Measurements from ENCODE around the gene PPM1E.

Gene PPM1E

DNA sequence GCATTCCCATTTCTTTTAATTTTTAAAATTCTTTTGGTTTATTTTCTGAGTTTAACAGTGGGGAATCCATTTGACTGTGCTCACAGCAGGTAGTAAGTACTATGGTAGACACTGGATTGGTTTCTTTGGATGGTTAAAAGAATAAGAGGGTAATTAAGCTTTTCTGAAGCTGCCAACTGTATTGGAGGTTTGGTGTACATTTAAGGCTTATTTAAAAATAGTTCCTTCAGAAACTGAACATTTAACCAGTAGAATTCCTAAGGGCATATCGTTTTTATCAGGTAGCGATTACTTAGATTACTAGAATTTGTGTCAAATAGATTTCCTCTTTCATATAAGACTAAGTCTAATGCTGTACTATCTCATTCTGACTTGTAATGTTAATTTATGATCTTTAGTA is 162.4 kb downstream of the PPM1E start:
- H3K4me2 ChIP-seq (ENCODE audit: low read length) = no peak overlapping the region
- H3K4me3 ChIP-seq (ENCODE audit: low read length) = no peak overlapping the region
- no peaks in the 10 kb centered on the region for H3K9me3 ChIP-seq (ENCODE audit: control insufficient read depth, insufficient read depth, low read length)

DNA sequence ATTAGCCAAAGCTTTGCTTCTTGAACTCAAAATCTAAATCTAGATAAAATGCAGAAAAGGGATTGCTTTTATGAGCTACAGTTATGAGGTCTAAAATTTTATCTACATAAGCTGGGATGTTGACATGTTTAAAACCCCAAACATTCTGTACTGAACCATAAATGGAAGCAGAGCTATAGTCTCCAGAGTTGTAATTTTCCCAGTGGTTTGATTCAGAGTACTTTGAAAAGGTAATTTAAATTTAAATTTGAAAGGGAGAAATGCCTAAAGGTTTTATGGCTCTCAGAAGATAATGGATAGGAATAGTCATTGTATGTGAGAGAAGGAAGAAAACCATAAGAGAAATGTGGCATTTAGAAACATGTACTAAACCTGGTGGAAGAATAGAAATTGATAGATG is 163.2 kb downstream of the PPM1E start:
- no peak overlapping the region for H3K4me3 ChIP-seq (ENCODE audit: low read length)
- H3F3A ChIP-seq (ENCODE audit: control insufficient read depth, insufficient read depth) = no peaks in the 10 kb centered on the region
- H3K9me3 ChIP-seq (ENCODE audit: control insufficient read depth, insufficient read depth, low read length) = no peaks in the 10 kb centered on the region
- no peaks in the 10 kb centered on the region for H3K9me2 ChIP-seq (replicated peaks; ENCODE audit: control insufficient read depth, low read length)
- H4K20me1 ChIP-seq (ENCODE audit: control insufficient read depth, insufficient read depth, low read depth, low read length) = no peaks in the 10 kb centered on the region
- H3K79me2 ChIP-seq (ENCODE audit: control insufficient read depth, low read length) = peaks cover 60% of the 10 kb centered on the region
- no peak overlapping the region for H3K4me2 ChIP-seq (ENCODE audit: low read length)
- TF ChIP-seq EZH2phosphoT487 (IDR thresholded peaks at IDR 0.05; ENCODE audit: borderline replicate concordance, low read length) = no peak
- TF ChIP-seq, protein P1, sequence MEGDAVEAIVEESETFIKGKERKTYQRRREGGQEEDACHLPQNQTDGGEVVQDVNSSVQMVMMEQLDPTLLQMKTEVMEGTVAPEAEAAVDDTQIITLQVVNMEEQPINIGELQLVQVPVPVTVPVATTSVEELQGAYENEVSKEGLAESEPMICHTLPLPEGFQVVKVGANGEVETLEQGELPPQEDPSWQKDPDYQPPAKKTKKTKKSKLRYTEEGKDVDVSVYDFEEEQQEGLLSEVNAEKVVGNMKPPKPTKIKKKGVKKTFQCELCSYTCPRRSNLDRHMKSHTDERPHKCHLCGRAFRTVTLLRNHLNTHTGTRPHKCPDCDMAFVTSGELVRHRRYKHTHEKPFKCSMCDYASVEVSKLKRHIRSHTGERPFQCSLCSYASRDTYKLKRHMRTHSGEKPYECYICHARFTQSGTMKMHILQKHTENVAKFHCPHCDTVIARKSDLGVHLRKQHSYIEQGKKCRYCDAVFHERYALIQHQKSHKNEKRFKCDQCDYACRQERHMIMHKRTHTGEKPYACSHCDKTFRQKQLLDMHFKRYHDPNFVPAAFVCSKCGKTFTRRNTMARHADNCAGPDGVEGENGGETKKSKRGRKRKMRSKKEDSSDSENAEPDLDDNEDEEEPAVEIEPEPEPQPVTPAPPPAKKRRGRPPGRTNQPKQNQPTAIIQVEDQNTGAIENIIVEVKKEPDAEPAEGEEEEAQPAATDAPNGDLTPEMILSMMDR (IDR thresholded peaks at IDR 0.05; ENCODE audit: low read depth, low read length, poor library complexity, severe bottlenecking) = no peak
- H3K36me3 ChIP-seq (ENCODE audit: control insufficient read depth, low read length) = peaks cover 5% of the 10 kb centered on the region; the same call in 1 of the 2 replicates
- H3K4me1 ChIP-seq (ENCODE audit: control insufficient read depth, low read length) = peaks cover 18% of the 10 kb centered on the region
- no peaks in the 10 kb centered on the region for H3K27me3 ChIP-seq (ENCODE audit: control insufficient read depth, low read length)
- H3K27ac ChIP-seq (ENCODE audit: low read depth, low read length) = no peak overlapping the region

More for the DNA sequence above, 162.4 kb downstream of the PPM1E start:
- H3K27ac ChIP-seq (ENCODE audit: low read depth, low read length) = no peak overlapping the region
- peaks cover 5% of the 10 kb centered on the region; the same call in 1 of the 2 replicates for H3K36me3 ChIP-seq (ENCODE audit: control insufficient read depth, low read length)
- TF ChIP-seq, protein P1 (IDR thresholded peaks at IDR 0.05; ENCODE audit: low read depth, low read length, poor library complexity, severe bottlenecking) = no peak
- no peak for TF ChIP-seq EZH2phosphoT487 (IDR thresholded peaks at IDR 0.05; ENCODE audit: borderline replicate concordance, low read length)
- H4K20me1 ChIP-seq (ENCODE audit: control insufficient read depth, insufficient read depth, low read depth, low read length) = no peaks in the 10 kb centered on the region
- no peaks in the 10 kb centered on the region for H3K9me2 ChIP-seq (replicated peaks; ENCODE audit: control insufficient read depth, low read length)
- peaks cover 63% of the 10 kb centered on the region for H3K79me2 ChIP-seq (ENCODE audit: control insufficient read depth, low read length)
- H3K4me1 ChIP-seq (ENCODE audit: control insufficient read depth, low read length) = peaks cover 22% of the 10 kb centered on the region
- no peaks in the 10 kb centered on the region for H3F3A ChIP-seq (ENCODE audit: control insufficient read depth, insufficient read depth)
- no peaks in the 10 kb centered on the region for H3K27me3 ChIP-seq (ENCODE audit: control insufficient read depth, low read length)

DNA sequence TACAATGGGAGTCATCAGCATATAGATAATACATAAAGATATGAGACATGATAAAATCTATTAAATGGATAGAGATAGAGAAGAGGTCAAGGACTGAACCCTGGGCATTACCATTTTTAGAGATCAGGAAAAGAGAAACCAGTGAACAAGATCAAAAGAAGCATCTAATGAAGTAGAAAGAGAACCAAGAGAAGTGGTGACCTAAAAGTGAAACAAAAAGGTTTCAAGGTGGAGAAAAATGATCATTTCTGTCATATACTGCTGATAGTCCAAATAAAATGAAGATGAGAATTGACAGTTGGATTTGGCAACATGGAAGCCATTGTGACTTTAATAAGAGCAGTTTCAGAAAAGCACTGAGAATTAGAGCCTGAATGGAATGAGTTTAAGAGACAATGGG is 165.1 kb downstream of the PPM1E start:
- no peak for TF ChIP-seq EZH2phosphoT487 (IDR thresholded peaks at IDR 0.05; ENCODE audit: borderline replicate concordance, low read length)
- TF ChIP-seq, protein P1 (IDR thresholded peaks at IDR 0.05; ENCODE audit: low read depth, low read length, poor library complexity, severe bottlenecking) = no peak
- Histone ChIP-seq H3K27me3 (ENCODE audit: control insufficient read depth, low read length) (no peaks in the 10 kb centered on the region), H3K4me3 (ENCODE audit: low read length) (no peak overlapping the region), H3K9me3 (ENCODE audit: control insufficient read depth, insufficient read depth, low read length) (no peaks in the 10 kb centered on the region), H3K4me1 (ENCODE audit: control insufficient read depth, low read length) (peaks cover 18% of the 10 kb centered on the region), H3K79me2 (ENCODE audit: control insufficient read depth, low read length) (peaks cover 49% of the 10 kb centered on the region), H3K27ac (ENCODE audit: low read depth, low read length) (no peak overlapping the region), H3K9me2 (replicated peaks; ENCODE audit: control insufficient read depth, low read length) (no peaks in the 10 kb centered on the region), H3K36me3 (ENCODE audit: control insufficient read depth, low read length) (peaks cover 5% of the 10 kb centered on the region; the same call in 1 of the 2 replicates), H4K20me1 (ENCODE audit: control insufficient read depth, insufficient read depth, low read depth, low read length) (no peaks in the 10 kb centered on the region), H3K4me2 (ENCODE audit: low read length) (no peak overlapping the region), H3F3A (ENCODE audit: control insufficient read depth, insufficient read depth) (no peaks in the 10 kb centered on the region)

All from DOHH2 (cell line).